ENCODE results near the gene ITPKB.

Gene ITPKB

GRCh38 chr1:226682871-226683814 lies 55.9 kb downstream of the ITPKB start:
- peak; percentile 45 for DNase-seq

- no peak for DNase-seq
These were observed 57.2 kb downstream of the ITPKB start for GRCh38 chr1:226681652-226682493.

- no peak for DNase-seq
These were observed 58.4 kb downstream of the ITPKB start for GRCh38 chr1:226680653-226681052.

GRCh38 chr1:226679853-226680516 lies 59.1 kb downstream of the ITPKB start:
- peak; percentile 74 for DNase-seq

GRCh38 chr1:226679262-226679661 lies 59.8 kb downstream of the ITPKB start:
- no peak for DNase-seq

- no peak for DNase-seq
These were observed 60.4 kb downstream of the ITPKB start for GRCh38 chr1:226678701-226679100.

- DNase-seq = no peak
These were observed 60.8 kb downstream of the ITPKB start for GRCh38 chr1:226678251-226678650.

GRCh38 chr1:226677027-226678020 lies 61.8 kb downstream of the ITPKB start:
- DNase-seq = peak; percentile 81

- no peak for DNase-seq
These were observed 62.7 kb downstream of the ITPKB start for GRCh38 chr1:226676381-226676780.

GRCh38 chr1:226675715-226676357 lies 63.2 kb downstream of the ITPKB start:
- no peak for DNase-seq

- DNase-seq = peak; percentile 83
These were observed 64.0 kb downstream of the ITPKB start for GRCh38 chr1:226674892-226675714.

GRCh38 chr1:226672339-226672762 lies 66.7 kb downstream of the ITPKB start:
- no peak for DNase-seq

GRCh38 chr1:226671277-226671676 lies 67.8 kb downstream of the ITPKB start:
- DNase-seq = no peak

- no peak for DNase-seq
These were observed 69.0 kb downstream of the ITPKB start for GRCh38 chr1:226670073-226670472.

- DNase-seq = no peak
These were observed 70.9 kb downstream of the ITPKB start for GRCh38 chr1:226668173-226668560.

GRCh38 chr1:226666692-226667091 lies 72.4 kb downstream of the ITPKB start:
- DNase-seq = no peak

GRCh38 chr1:226666164-226666506 lies 72.9 kb downstream of the ITPKB start:
- DNase-seq = peak; percentile 13

GRCh38 chr1:226665505-226666163 lies 73.4 kb downstream of the ITPKB start:
- DNase-seq = peak; percentile 28

GRCh38 chr1:226664413-226665101 lies 74.5 kb downstream of the ITPKB start:
- DNase-seq = peak; percentile 1
